Mesothelial cell of epicardium (in vitro differentiated cells): Measurements from ENCODE around the gene ADCK1. TPM values are rescaled to one million over a fixed set of nuclear protein-coding genes. Genes with fewer than 3 reads are reported as not detected.
A peak's percentile ranks its signal among the peaks of the same experiment; 100 is the strongest.

Source experiments
- DNase-seq, 2 experiments: peaks; one replicate each; pipeline ENCODE4 v3.0.0; 2021; ENCODE audit warnings: low spot score in 2 of 2; ENCODE audit not compliant: unreplicated experiment in 2 of 2
- H3K27ac Mint-ChIP-seq: 2 replicates; pipeline ENCODE4 v1.8.0; 2021; ENCODE audit warnings: mixed read lengths
- H3K27me3 Mint-ChIP-seq: 2 replicates; pipeline ENCODE4 v1.8.0; 2021; ENCODE audit warnings: low read depth, mixed read lengths
- H3K36me3 Mint-ChIP-seq: 2 replicates; pipeline ENCODE4 v1.8.0; 2021; ENCODE audit warnings: mixed read lengths
- H3K4me1 Mint-ChIP-seq: 2 replicates; pipeline ENCODE4 v1.8.0; 2021; ENCODE audit warnings: mixed read lengths
- H3K4me3 Mint-ChIP-seq: 2 replicates; pipeline ENCODE4 v1.8.0; 2021; ENCODE audit warnings: mild to moderate bottlenecking, moderate library complexity, mixed read lengths
- H3K9me3 Mint-ChIP-seq: 2 replicates; pipeline ENCODE4 v1.8.0; 2021; ENCODE audit warnings: mixed read lengths
- CTCF ChIP-seq: fragments of 200-600 bp; sonication (generic); IDR thresholded peaks from one replicate; pipeline ENCODE4 v1.5.0; 2021; ENCODE audit warnings: antibody characterized with exemption; ENCODE audit not compliant: unreplicated experiment
- total RNA-seq: library from RNA; stranded (reverse); gene quantifications from 3 replicates; pipeline ENCODE4 v1.2.1, GENCODE V29; 2021

Gene ADCK1
- total RNA-seq, 1 donor from 2014 or later = 13.3 TPM

GRCh38 chr14:77980475-77981321 lies 180.8 kb downstream of the ADCK1 start:
- H3K36me3 Mint-ChIP-seq = no peaks in the 10 kb centered on the region
- DNase-seq = peak; percentile 26 to 61
- H3K4me1 Mint-ChIP-seq = peaks cover 14% of the 10 kb centered on the region
- H3K9me3 Mint-ChIP-seq = no peaks in the 10 kb centered on the region
- no peak for TF ChIP-seq CTCF
- peaks cover 47% of the 10 kb centered on the region for H3K27me3 Mint-ChIP-seq
- peak overlapping the region; percentile 69 for H3K4me3 Mint-ChIP-seq
- no peak overlapping the region for H3K27ac Mint-ChIP-seq

Other genes starting within 250 kb of the ADCK1 start
- 34.1 to 36.6 TPM (median 35.8 TPM) in 3 replicates for gene SPTLC2, start 183.5 kb upstream of the ADCK1 start, total RNA-seq
- gene ALKBH1, start 92.1 kb upstream of the ADCK1 start, total RNA-seq = 10.9 to 13.2 TPM (median 12.3 TPM) in 3 replicates
- 88.5 to 106 TPM (median 104 TPM) in 3 replicates for gene SLIRP, start 92.0 kb upstream of the ADCK1 start, total RNA-seq
- 79.7 to 82.9 TPM (median 82.4 TPM) in 3 replicates for gene SNW1, start 39.0 kb upstream of the ADCK1 start, total RNA-seq